DOHH2 (cell line): Measurements from ENCODE around the gene SV2C.

Experiments used
- EZH2phosphoT487 ChIP-seq: fragments of 200-600 bp; sonication (generic); IDR thresholded peaks from 2 replicates; pipeline ENCODE4 v1.6.1; 2017; ENCODE audit warnings: borderline replicate concordance, mild to moderate bottlenecking, antibody characterized with exemption, low read length, moderate library complexity, mixed read lengths
- TF ChIP-seq, protein P1 (sequence below): fragments of 200-600 bp; sonication (generic); IDR thresholded peaks from one replicate; pipeline ENCODE4 v1.5.1; 2014; ENCODE audit warnings: antibody characterized with exemption, mild to moderate bottlenecking, low read depth, low read length; ENCODE audit not compliant: poor library complexity, severe bottlenecking

DNA sequence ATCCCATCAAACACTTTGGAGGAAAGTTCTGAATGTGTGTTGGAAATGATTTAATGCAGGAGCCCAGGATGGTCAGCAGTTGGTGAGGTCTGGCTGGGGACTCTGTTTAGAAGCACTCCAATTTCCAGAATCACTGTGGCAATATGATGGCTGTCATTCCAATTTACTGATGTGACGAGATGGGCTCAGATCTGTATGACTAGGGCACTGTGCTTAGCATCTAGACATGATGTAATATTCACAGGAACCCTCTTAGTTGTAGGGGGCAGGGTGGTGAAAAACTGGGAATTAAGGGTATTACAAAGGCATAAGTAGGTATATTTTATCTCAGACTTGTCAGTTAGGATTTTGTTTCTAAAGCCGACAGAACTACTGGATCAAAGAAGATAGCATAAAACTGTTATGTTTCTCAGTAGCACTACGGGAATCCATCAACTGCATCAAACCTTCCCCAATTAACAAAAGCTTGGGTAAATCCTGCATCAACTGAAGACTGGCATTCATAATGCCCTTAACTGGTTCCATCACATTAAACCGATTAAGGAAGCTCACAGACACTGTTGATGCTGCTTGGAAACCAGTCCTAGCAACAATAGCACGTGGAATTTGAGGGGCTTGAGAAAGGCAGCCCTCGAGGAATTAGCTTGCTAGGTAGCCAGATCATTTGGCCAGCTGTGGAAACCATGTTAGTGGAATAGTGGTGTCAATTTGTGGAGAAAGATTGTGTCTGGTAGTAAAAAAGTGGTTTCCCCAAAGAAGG is 86.1 kb downstream of the SV2C start:
- no peak for TF ChIP-seq EZH2phosphoT487
- TF ChIP-seq, protein P1, sequence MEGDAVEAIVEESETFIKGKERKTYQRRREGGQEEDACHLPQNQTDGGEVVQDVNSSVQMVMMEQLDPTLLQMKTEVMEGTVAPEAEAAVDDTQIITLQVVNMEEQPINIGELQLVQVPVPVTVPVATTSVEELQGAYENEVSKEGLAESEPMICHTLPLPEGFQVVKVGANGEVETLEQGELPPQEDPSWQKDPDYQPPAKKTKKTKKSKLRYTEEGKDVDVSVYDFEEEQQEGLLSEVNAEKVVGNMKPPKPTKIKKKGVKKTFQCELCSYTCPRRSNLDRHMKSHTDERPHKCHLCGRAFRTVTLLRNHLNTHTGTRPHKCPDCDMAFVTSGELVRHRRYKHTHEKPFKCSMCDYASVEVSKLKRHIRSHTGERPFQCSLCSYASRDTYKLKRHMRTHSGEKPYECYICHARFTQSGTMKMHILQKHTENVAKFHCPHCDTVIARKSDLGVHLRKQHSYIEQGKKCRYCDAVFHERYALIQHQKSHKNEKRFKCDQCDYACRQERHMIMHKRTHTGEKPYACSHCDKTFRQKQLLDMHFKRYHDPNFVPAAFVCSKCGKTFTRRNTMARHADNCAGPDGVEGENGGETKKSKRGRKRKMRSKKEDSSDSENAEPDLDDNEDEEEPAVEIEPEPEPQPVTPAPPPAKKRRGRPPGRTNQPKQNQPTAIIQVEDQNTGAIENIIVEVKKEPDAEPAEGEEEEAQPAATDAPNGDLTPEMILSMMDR = no peak
